SW 1271 (cell line): ENCODE results near the gene GPR148.

ENCODE experiments used
- DNase-seq, 2 experiments: peaks; one replicate each; lab custom pipeline; 2025; lab: John Stamatoyannopoulos, UW

GPR148 gene

DNA sequence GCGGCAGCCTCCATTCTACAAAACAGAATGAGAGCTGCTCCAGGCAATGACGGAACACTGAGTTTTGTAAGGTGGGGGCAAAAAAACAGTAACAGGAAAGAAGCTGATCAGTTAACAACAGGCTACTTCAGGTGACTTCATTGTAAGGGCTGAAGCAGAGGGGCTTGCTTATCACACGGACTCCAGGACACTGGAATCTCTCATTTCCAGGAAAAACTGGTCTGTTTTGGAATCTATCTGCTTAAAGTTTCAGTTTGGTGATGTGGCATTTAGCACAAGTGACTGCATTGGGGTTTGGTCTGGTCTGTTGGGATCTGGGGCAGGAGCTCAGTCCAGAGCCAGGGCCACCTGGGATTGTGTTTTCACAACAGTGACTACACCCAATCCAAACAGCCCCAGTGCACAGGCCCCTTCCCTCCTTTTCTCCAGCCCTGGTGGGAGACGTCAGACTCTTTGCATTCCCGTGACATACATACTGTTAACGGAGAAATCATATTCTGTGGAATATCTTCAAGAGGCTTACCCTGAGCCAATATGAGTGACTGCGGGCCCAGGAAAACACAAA, 40.6 kb downstream of the GPR148 start:
- DNase-seq, result no peak

DNA sequence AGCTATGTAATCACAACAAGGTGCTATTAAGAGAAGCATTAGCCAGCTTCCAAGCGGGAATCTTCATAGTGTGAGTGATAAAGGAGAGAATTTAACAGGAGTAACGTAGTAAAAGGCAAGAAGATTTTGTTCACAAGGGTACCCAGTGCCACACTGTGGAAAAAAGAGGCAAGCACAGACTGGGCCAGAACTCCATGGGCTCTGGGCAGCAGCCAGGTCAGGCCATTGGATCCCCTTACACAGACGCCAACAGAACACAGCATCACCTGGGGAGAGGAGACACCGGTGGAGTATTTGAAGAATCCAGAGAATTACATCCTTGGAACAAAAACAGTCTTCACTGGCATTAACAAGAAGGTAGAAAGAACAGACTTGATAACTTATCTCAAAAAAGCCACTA, 47.7 kb downstream of the GPR148 start:
- DNase-seq, result no peak

DNA sequence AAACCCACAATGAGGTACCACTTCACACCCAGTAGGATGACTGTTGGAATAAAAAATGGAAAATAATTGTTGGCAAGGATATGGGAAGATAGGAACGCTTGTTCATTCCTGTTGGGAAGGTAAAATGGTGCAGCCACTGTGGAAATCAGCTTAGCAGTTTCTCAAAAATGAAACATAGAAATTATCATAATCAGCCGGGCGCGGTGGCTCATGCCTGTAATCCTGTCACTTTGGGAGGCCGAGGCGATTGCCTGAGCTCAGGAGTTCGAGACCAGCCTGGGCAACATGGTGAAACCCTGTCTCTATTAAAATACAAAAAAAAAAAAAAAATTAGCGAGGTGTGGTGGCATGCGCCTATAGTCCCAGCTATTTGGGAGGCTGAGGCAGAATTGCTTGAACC, 49.9 kb downstream of the GPR148 start:
- DNase-seq, result no peak
